Right lobe of liver (tissue), 6 donors: ENCODE measurements around the gene CYB5D1. TPM values are rescaled to one million over a fixed set of nuclear protein-coding genes. Genes with fewer than 3 reads are reported as not detected.

ENCODE experiments used
- ATAC-seq, 4 donors: fragments of 200-7000 bp; cut with Tn5 transposase; one replicate each; pipeline ENCODE4 v1.9.1; 2020; ENCODE audit warnings: mild to moderate bottlenecking in 4 of 4, moderate library complexity in 4 of 4
- DNase-seq, 3 donors: peaks; one replicate each; pipeline ENCODE4 v3.0.0-alpha.2; 2020
- H3K27ac ChIP-seq, 3 donors: fragments of 200-600 bp; one replicate each; pipeline ENCODE4 v1.8.0; 2022
- H3K27me3 ChIP-seq, 2 donors: fragments of 200-600 bp; one replicate each; pipeline ENCODE4 v1.8.0; 2022
- H3K36me3 ChIP-seq, 4 donors: fragments of 200-600 bp; sonication (generic) in 1 of 4; one replicate each; pipeline versions ENCODE4 v1.5.1 to v1.8.0; 2017 to 2022; ENCODE audit warnings: control low read depth in 1 of 4
- H3K4me1 ChIP-seq, 4 donors: fragments of 200-600 bp; sonication (generic) in 1 of 4; one replicate each; pipeline versions ENCODE4 v1.5.1 to v1.8.0; 2017 to 2022; ENCODE audit warnings: control low read depth in 1 of 4
- H3K4me3 ChIP-seq, 3 donors: fragments of 200-600 bp; one replicate each; pipeline ENCODE4 v1.8.0; 2022
- H3K9me3 ChIP-seq, 4 donors: fragments of 200-600 bp; sonication (generic) in 1 of 4; one replicate each; pipeline versions ENCODE4 v1.5.1 to v1.8.0; 2017 to 2022; ENCODE audit warnings: control low read depth in 1 of 4
- POLR2A ChIP-seq: fragments of 450-650 bp; IDR thresholded peaks from one replicate; pipeline ENCODE4 v1.6.1; 2017; ENCODE audit warnings: antibody characterized with exemption, mild to moderate bottlenecking
- WGBS: methylation state at CpG from one replicate; pipeline ENCODE4 v1.1.6; 2018; ENCODE audit warnings: low coverage, low lambda C conversion rate; ENCODE audit not compliant: insufficient coverage; ENCODE audit errors: missing lambda C conversion rate; 5-methylcytosine and 5-hydroxymethylcytosine counted together
- intact Hi-C, 2 donors: fragments of 100-400 bp; cut with DNase I; formaldehyde crosslinking; loops; one replicate each; pipeline versions ENCODE4 v1.11.2 to v1.14.1; 2022
- total RNA-seq, 6 experiments: library from RNA; depleted of rRNA in 2 of 6; stranded (reverse); fragments of >200 nt in 2 of 6; fragmentation: NEBNext Ultra II Directional in 3 of 6; extraction: Animal tissue kit (Norgen Biotek cat#: 25700) in 3 of 6; gene quantifications; one replicate each; pipeline versions ENCODE4 v1.1.0 to v1.2.4, GENCODE V29; 2016 to 2023
- TF ChIP-seq, protein P1 (sequence below), 4 donors: fragments of 200-600 bp in 3 of 4; fragments of 450-650 bp in 1 of 4; IDR thresholded peaks; one replicate each; pipeline versions ENCODE4 v1.5.1 to v1.8.0; 2016 to 2022; ENCODE audit warnings: antibody characterized with exemption in 4 of 4, mild to moderate bottlenecking in 2 of 4
- donor health status: DM: no; HTN: yes; CAD: no.
- donor health status: DM: no; HTN: no; CAD: no.
- donor health status: DM: no; HTN: no; CAD: no.
- donor health status: DM: no; HTN: yes; CAD: no.
- donor health status: DM: no; HTN: yes; CAD: no.

CYB5D1 gene
- total RNA-seq, 6 experiments from 2014 or later: 6.0 to 11.7 (median 7.4) TPM

DNA sequence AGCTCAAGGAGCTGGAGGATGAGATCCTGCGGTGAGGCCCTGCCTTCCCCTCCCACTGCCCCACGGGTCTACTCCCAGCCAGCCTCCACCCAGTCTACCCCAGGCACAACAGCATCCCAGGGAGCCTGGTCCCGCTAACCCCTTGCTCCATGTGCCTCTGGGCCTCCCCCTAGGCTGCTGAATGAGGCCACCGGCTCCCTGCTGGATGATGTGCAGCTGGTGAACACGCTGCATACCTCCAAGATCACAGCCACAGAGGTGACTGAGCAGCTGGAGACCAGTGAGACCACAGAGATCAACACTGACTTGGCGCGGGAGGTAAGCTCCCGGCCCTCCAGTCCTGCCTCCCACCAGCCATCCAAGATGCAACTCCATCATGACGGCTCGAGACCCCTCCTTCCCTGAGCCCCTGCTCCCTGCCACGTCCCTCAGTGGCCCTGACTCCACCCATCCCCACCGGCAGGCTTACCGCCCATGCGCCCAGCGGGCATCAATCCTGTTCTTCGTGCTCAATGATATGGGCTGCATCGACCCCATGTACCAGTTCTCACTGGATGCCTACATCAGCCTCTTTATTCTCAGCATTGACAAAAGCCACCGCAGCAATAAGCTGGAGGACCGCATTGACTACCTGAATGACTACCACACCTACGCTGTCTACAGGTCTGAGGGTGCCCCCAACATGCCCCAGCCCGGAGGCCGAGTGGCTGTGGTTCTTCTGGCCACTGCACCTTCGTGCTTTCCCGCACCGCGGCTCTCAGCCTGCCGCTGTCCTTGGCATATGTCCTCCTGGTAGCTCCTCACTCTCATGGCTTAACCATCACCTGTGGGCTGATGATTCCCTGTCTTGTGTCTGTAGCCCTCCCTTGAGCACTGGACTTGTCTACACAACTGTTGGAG is 38.8 kb upstream of the CYB5D1 start:
- TF ChIP-seq, protein P1, sequence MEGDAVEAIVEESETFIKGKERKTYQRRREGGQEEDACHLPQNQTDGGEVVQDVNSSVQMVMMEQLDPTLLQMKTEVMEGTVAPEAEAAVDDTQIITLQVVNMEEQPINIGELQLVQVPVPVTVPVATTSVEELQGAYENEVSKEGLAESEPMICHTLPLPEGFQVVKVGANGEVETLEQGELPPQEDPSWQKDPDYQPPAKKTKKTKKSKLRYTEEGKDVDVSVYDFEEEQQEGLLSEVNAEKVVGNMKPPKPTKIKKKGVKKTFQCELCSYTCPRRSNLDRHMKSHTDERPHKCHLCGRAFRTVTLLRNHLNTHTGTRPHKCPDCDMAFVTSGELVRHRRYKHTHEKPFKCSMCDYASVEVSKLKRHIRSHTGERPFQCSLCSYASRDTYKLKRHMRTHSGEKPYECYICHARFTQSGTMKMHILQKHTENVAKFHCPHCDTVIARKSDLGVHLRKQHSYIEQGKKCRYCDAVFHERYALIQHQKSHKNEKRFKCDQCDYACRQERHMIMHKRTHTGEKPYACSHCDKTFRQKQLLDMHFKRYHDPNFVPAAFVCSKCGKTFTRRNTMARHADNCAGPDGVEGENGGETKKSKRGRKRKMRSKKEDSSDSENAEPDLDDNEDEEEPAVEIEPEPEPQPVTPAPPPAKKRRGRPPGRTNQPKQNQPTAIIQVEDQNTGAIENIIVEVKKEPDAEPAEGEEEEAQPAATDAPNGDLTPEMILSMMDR (IDR thresholded peaks at IDR 0.05): no peak
- no peak for TF ChIP-seq POLR2A
- intact Hi-C loops: loop anchor here in 1 of 2 donors (5.0 kb wide), 1 partner anchor 33 kb away; no protein-coding TSS in a partner anchor
- Histone ChIP-seq H3K4me1 (no peaks in the 10 kb centered on the region), H3K36me3 (no peaks in the 10 kb centered on the region), H3K27me3 (no peaks in the 10 kb centered on the region), H3K27ac (no peak overlapping the region), H3K4me3 (no peak overlapping the region), H3K9me3 (no peaks in the 10 kb centered on the region)
- no peak for ATAC-seq
- WGBS: 68% methylated on average over 6 of the region's 27 CpGs
- DNase-seq: peak in 1 of 3 donors; percentile 42

DNA sequence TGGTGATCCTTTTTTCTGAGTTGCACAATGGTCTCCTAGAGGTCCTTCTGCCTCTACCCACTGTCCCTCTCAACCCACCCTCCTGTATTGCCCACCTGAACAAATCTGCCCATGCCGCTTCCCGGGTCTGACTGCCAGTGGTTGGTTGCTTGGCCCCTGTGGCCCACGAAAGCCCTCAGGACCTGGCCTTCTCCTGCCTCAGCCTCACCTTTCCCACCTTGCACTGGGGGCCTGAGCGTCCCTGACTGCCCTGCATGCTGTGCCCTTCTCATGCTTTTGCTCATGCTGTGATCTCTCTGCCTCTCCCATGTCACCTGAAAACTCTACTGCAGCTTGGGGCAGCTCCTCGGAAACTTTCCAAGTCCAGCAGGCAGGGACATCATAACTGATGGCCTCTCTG is 37.6 kb upstream of the CYB5D1 start:
- intact Hi-C loops: loop anchor here in 1 of 2 donors (10.0 kb wide), 1 partner anchor 85 kb away; no protein-coding TSS in a partner anchor
- Histone ChIP-seq H3K4me1 (no peaks in the 10 kb centered on the region), H3K27me3 (no peaks in the 10 kb centered on the region), H3K9me3 (no peaks in the 10 kb centered on the region), H3K4me3 (no peak overlapping the region), H3K27ac (no peak overlapping the region), H3K36me3 (no peaks in the 10 kb centered on the region)
- TF ChIP-seq, protein P1 (IDR thresholded peaks at IDR 0.05): no peak
- no peak for TF ChIP-seq POLR2A
- 57% methylated on average over 3 of the region's 5 CpGs for WGBS
- ATAC-seq: no peak
- peak in 1 of 3 donors; percentile 26 for DNase-seq

DNA sequence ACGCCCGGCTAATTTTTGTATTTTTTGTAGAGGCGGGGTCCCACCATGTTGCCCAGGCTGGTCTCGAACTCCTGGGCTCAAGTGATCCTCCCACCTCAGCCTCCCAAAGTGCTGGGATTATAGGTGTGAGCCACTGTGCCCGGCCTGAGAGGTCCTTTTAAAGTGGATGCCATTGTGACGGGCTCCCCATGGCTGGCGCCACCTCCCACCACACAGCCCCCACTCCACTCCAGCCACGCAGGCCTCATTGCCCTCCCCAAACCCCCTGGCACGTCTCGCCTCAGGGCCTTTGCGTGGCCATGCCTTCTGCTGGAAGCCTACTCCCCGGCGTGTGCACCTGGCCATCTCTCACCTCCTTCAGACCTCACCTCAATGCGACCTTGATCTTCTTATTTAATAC is 35.7 kb upstream of the CYB5D1 start:
- Histone ChIP-seq H3K27ac (no peak overlapping the region), H3K36me3 (no peaks in the 10 kb centered on the region), H3K4me1 (no peaks in the 10 kb centered on the region), H3K9me3 (no peaks in the 10 kb centered on the region), H3K4me3 (no peak overlapping the region), H3K27me3 (no peaks in the 10 kb centered on the region)
- TF ChIP-seq, protein P1 (IDR thresholded peaks at IDR 0.05): no peak
- TF ChIP-seq POLR2A: no peak
- ATAC-seq: no peak
- DNase-seq: no peak
- intact Hi-C loops: loop anchor here in 1 of 2 donors (10.0 kb wide), 1 partner anchor 83 kb away; no protein-coding TSS in a partner anchor
- 55% methylated on average over 11 of the region's 14 CpGs for WGBS

DNA sequence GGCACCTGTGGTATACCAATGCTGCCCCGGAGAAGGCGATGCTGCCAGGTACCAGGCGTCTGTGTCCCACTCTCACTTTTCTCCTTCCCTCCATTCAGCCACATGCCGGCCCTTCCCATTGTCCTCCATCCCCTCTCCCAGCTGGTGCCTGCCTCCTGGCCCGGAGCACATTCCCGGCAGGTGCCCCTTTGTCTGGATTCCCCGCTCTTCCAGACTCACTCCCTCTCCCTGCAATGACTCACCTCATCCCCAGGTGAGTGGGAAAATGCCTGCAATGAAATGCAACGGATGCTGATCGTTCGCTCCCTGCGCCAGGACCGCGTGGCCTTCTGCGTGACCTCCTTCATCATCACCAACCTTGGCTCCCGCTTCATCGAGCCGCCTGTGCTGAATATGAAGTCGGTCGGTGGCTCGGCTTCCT is 34.2 kb upstream of the CYB5D1 start:
- Histone ChIP-seq H3K36me3 (no peaks in the 10 kb centered on the region), H3K27ac (no peak overlapping the region), H3K4me3 (no peak overlapping the region), H3K9me3 (no peaks in the 10 kb centered on the region), H3K27me3 (no peaks in the 10 kb centered on the region), H3K4me1 (no peaks in the 10 kb centered on the region)
- TF ChIP-seq POLR2A: no peak
- TF ChIP-seq, protein P1 (IDR thresholded peaks at IDR 0.05): no peak
- intact Hi-C loops: loop anchor here in 1 of 2 donors (10.0 kb wide), 1 partner anchor 81 kb away; no protein-coding TSS in a partner anchor
- 74% methylated on average over 16 of the region's 20 CpGs for WGBS
- ATAC-seq (no peak), DNase-seq (no peak)
